K562 (cell line): ENCODE data around the gene RRAGD. TPM values are rescaled to one million over a fixed set of nuclear protein-coding genes. Genes with fewer than 3 reads are reported as not detected.

Experiments
- ARID3B ChIP-seq: fragments of 250-450 bp; sonication (Bioruptor Pico); IDR thresholded peaks from 2 replicates; pipeline ENCODE4 v1.4.0; 2020; ENCODE audit warnings: borderline replicate concordance
- BHLHE40 ChIP-seq: IDR thresholded peaks from 2 replicates; pipeline ENCODE4 v1.6.1; 2011; ENCODE audit warnings: low read length, improper control_type of control experiment
- CREB5 ChIP-seq: fragments of 250-450 bp; sonication (Bioruptor Pico); IDR thresholded peaks from 2 replicates; pipeline ENCODE4 v1.5.0; 2020; ENCODE audit warnings: mild to moderate bottlenecking
- DACH1 ChIP-seq: fragments of 450-650 bp; IDR thresholded peaks from 2 replicates; pipeline ENCODE4 v1.6.1; 2018; ENCODE audit not compliant: partially characterized antibody
- FUS ChIP-seq: fragments of 200-400 bp; formaldehyde crosslinking; optimal IDR thresholded peaks from 2 replicates; pipeline ENCODE3; 2017; ENCODE audit warnings: low read depth, low read length
- GTF2E2 ChIP-seq: fragments of 200-800 bp; sonication (Bioruptor generic); IDR thresholded peaks from 2 replicates; pipeline ENCODE4 v1.6.1; 2016; ENCODE audit warnings: missing genetic modification characterization, missing compliant biosample characterization
- HDAC6 ChIP-seq: IDR thresholded peaks from 2 replicates; pipeline ENCODE4 v1.6.1; 2012; ENCODE audit warnings: low read depth, mild to moderate bottlenecking, control low read depth, inconsistent platforms, low read length, moderate library complexity
- KLF13 ChIP-seq: fragments of 450-650 bp; IDR thresholded peaks from 2 replicates; pipeline ENCODE4 v1.6.1; 2016; ENCODE audit warnings: missing genetic modification characterization, low read depth, mild to moderate bottlenecking, missing compliant biosample characterization, moderate library complexity, borderline replicate concordance
- MAX ChIP-seq: sonication (generic); formaldehyde crosslinking; IDR thresholded peaks from 2 replicates; pipeline ENCODE4 v1.9.0; 2022; ENCODE audit warnings: mild to moderate bottlenecking, missing genetic modification reagents
- MEF2D ChIP-seq: conservative IDR thresholded peaks from 2 replicates; pipeline ENCODE4 v1.6.1; 2016; ENCODE audit warnings: low read depth, missing genetic modification characterization, missing compliant biosample characterization
- NBN ChIP-seq: fragments of 450-650 bp; IDR thresholded peaks from 2 replicates; pipeline ENCODE4 v1.6.1; 2016; ENCODE audit warnings: low read depth, mild to moderate bottlenecking
- NR2C2 ChIP-seq, 2 experiments: fragments of 200-800 bp in 1 of 2; sonication (Bioruptor generic) in 1 of 2; sonication (generic) in 1 of 2; formaldehyde crosslinking in 1 of 2; IDR thresholded peaks; 2 replicates each; pipeline versions ENCODE4 v1.6.1 to v1.8.0; 2016 to 2022; ENCODE audit warnings: mild to moderate bottlenecking in 1 of 2, missing compliant biosample characterization in 1 of 2, missing genetic modification characterization in 1 of 2, missing genetic modification reagents in 1 of 2
- PKNOX1 ChIP-seq: fragments of 450-650 bp; IDR thresholded peaks from 2 replicates; pipeline ENCODE4 v1.6.1; 2016
- POLR2G ChIP-seq: fragments of 200-400 bp; formaldehyde crosslinking; IDR thresholded peaks from 2 replicates; pipeline ENCODE4 v1.6.1; 2017; ENCODE audit warnings: low read depth, mild to moderate bottlenecking, antibody characterized with exemption, low read length, moderate library complexity
- PTTG1 ChIP-seq: fragments of 450-650 bp; IDR thresholded peaks from 2 replicates; pipeline ENCODE4 v1.6.1; 2016; ENCODE audit warnings: low read depth, mild to moderate bottlenecking, missing genetic modification characterization, missing compliant biosample characterization
- RBM17 ChIP-seq: fragments of 200-400 bp; formaldehyde crosslinking; IDR thresholded peaks from 2 replicates; pipeline ENCODE4 v1.6.1; 2017; ENCODE audit warnings: low read depth, mild to moderate bottlenecking, low read length, borderline replicate concordance
- SMAD4 ChIP-seq: fragments of 250-450 bp; sonication (Bioruptor Pico); conservative IDR thresholded peaks from 2 replicates; pipeline ENCODE4 v1.8.0; 2021; ENCODE audit warnings: inconsistent platforms, mild to moderate bottlenecking, moderate library complexity
- TAF1 ChIP-seq: IDR thresholded peaks from 2 replicates; pipeline ENCODE4 v1.6.1; 2011; ENCODE audit warnings: mild to moderate bottlenecking, low read length, moderate library complexity; ENCODE audit not compliant: insufficient read depth, control insufficient read depth, severe bottlenecking; ENCODE audit errors: extremely low read depth
- ZEB2 ChIP-seq: fragments of 450-650 bp; IDR thresholded peaks from 2 replicates; pipeline ENCODE4 v1.6.1; 2016
- ZNF175 ChIP-seq: fragments of 200-800 bp; sonication (Bioruptor generic); IDR thresholded peaks from 2 replicates; pipeline ENCODE4 v1.6.1; 2016; ENCODE audit warnings: low read depth, mild to moderate bottlenecking, missing genetic modification characterization, missing compliant biosample characterization
- ZNF347 ChIP-seq: fragments of 450-650 bp; formaldehyde crosslinking; IDR thresholded peaks from 2 replicates; pipeline ENCODE4 v1.4.0; 2020; ENCODE audit warnings: low read depth, mild to moderate bottlenecking, moderate library complexity
- ZNF583 ChIP-seq: fragments of 250-450 bp; sonication (Bioruptor Pico); IDR thresholded peaks from 2 replicates; pipeline ENCODE4 v1.4.0; 2020
- ZNF589 ChIP-seq: fragments of 200-800 bp; sonication (Bioruptor generic); IDR thresholded peaks from 2 replicates; pipeline ENCODE4 v1.6.1; 2016; ENCODE audit warnings: low read depth, missing genetic modification characterization, missing compliant biosample characterization
- ZNF707 ChIP-seq: fragments of 250-450 bp; sonication (Bioruptor Pico); conservative IDR thresholded peaks from 2 replicates; pipeline ENCODE4 v1.8.0; 2022; ENCODE audit warnings: inconsistent platforms, mild to moderate bottlenecking, moderate library complexity
- polyA plus RNA-seq, 8 experiments: library from polyadenylated mRNA; depleted of rRNA in 4 of 8; stranded (reverse) in 5 of 8; unstranded in 3 of 8; fragments of >200 nt; fragmentation: Nextera tagmentation in 2 of 8; fragmentation: Illumina TruSeq in 1 of 8; extraction: Ambion mirVana in 2 of 8; extraction: Trizol in 1 of 8; gene quantifications; 2 replicates each; pipeline versions ENCODE4 v1.2.1 to v1.2.3, GENCODE V29; 2011 to 2014; ENCODE audit warnings: inconsistent platforms in 1 of 8, missing spikeins in 1 of 8
- total RNA-seq, 7 experiments: library from RNA; depleted of rRNA in 6 of 7; stranded (reverse); fragments of >200 nt in 6 of 7; fragmentation: Illumina TruSeq in 2 of 7; extraction: Trizol in 2 of 7; gene quantifications; 2 replicates each; pipeline versions ENCODE4 v1.2.1 to v1.2.3, GENCODE V29; 2011 to 2021; ENCODE audit warnings: low replicate concordance in 1 of 7

RRAGD gene
- total and polyA plus RNA-seq, 9 of the 15 experiments (the other 6 are each of a cell fraction or from before 2014, with no cell fraction given), result 0.03 to 0.07 (median 0.04) TPM; not detected in 6

- TF ChIP-seq PKNOX1 (peak; percentile 70), DACH1 (no peak), ZNF589 (CRISPR knock-in tag) (no peak), HDAC6 (no peak), ARID3B (CRISPR knock-in tag) (no peak), MAX (CRISPR knock-in tag) (0 out of 2 replicates have a peak, but pooled peaks have one; percentile 28), GTF2E2 (tag) (no peak), BHLHE40 (peak; percentile 54; the same call in 1 of the 2 replicates), RBM17 (no peak), SMAD4 (0 out of 2 replicates have a peak, but pooled peaks have one; percentile 37), TAF1 (no peak), ZNF583 (CRISPR knock-in tag) (no peak), CREB5 (no peak), MEF2D (tag) (no peak), ZNF175 (CRISPR knock-in tag) (no peak), ZNF347 (CRISPR knock-in tag) (no peak), ZNF707 (CRISPR knock-in tag) (no peak), KLF13 (tag) (no peak), NBN (0 out of 2 replicates have a peak, but pooled peaks have one; percentile 27), ZEB2 (peak; percentile 41; the same call in 1 of the 2 replicates), POLR2G (no peak), NR2C2 (CRISPR knock-in tag; IDR thresholded peaks at IDR 0.05) (no peak), NR2C2 (tag; IDR thresholded peaks at IDR 0.05) (no peak), PTTG1 (no peak), FUS (no peak)
Measured at GRCh38 chr6:89321131-89321970, 90.7 kb downstream of the RRAGD start (continued).
